ENCODE results near the gene ALKBH5. TPM values are rescaled to one million over a fixed set of nuclear protein-coding genes. Genes with fewer than 3 reads are reported as not detected.

Gene ALKBH5
- total RNA-seq, 1 donor = 108 TPM

- H3K4me3 ChIP-seq (ENCODE audit: low read depth, low read length) = peak overlapping the region; percentile 89
- TF ChIP-seq CTCF (IDR thresholded peaks at IDR 0.05; ENCODE audit: insufficient read depth, low read length) = no peak
- DNase-seq (ENCODE audit: low read depth) = no peak
These were observed 73.8 kb downstream of the ALKBH5 start for GRCh38 chr17:18257268-18257981.

DNA sequence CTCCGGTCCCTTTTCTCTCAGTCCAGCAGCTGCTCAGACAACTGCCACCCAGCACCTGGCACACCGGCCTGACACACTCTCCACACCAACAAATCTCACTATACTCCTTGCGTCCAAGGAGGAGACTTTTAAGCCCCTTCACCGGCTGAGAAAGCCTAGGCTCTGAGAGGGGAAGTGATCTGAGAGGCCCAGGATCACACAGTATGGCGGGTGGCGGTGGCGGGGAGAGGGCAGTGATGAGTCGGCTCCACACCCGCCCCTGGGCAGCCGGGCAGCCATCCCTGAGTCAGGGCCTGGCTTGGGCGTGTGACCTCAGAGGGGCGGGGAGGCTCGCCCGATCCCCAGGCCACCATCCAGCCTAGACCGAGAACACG, 74.3 kb downstream of the ALKBH5 start:
- peak; percentile 56 for DNase-seq (ENCODE audit: low read depth)
- TF ChIP-seq CTCF (IDR thresholded peaks at IDR 0.05; ENCODE audit: insufficient read depth, low read length) = no peak
- H3K4me3 ChIP-seq (ENCODE audit: low read depth, low read length) = peak overlapping the region; percentile 89

GRCh38 chr17:18258356-18259038, 74.9 kb downstream of the ALKBH5 start, which contains the start of gene FLII:
Gene FLII (minus strand): TSS chr17:18258738. CDS start chr17:18258690, 48 bp downstream.
- no peak for TF ChIP-seq CTCF (IDR thresholded peaks at IDR 0.05; ENCODE audit: insufficient read depth, low read length)
- DNase-seq (ENCODE audit: low read depth) = peak; percentile 28
- H3K4me3 ChIP-seq (ENCODE audit: low read depth, low read length) = peak within 1 kb of the TSS; percentile 89

Other genes with a start within 250 kb of the ALKBH5 start
- 27.2 and 40.3 TPM in 2 replicates for gene TOM1L2, start 211.4 kb upstream of the ALKBH5 start, total RNA-seq (ENCODE audit: low replicate concordance)
- gene DRC3, start 211.0 kb upstream of the ALKBH5 start, total RNA-seq (ENCODE audit: low replicate concordance) = 0.74 and 1.8 TPM in 2 replicates
- 17.8 and 43.4 TPM in 2 replicates for gene ATPAF2, start 144.7 kb upstream of the ALKBH5 start, total RNA-seq (ENCODE audit: low replicate concordance)
- 5.5 and 7.8 TPM in 2 replicates for gene GID4, start 144.4 kb upstream of the ALKBH5 start, total RNA-seq (ENCODE audit: low replicate concordance)
- gene DRG2, start 95.9 kb upstream of the ALKBH5 start, total RNA-seq (ENCODE audit: low replicate concordance) = 7.4 and 25.3 TPM in 2 replicates
- gene MYO15A, start 75.1 kb upstream of the ALKBH5 start, total RNA-seq (ENCODE audit: low replicate concordance) = 0.45 and 1.6 TPM in 2 replicates
- gene LLGL1, start 41.8 kb downstream of the ALKBH5 start, total RNA-seq (ENCODE audit: low replicate concordance) = 23.3 and 40.7 TPM in 2 replicates
- gene FLII, start 74.9 kb downstream of the ALKBH5 start, total RNA-seq (ENCODE audit: low replicate concordance) = 214 and 305 TPM in 2 replicates
- 13.2 and 27.6 TPM in 2 replicates for gene MIEF2, start 76.8 kb downstream of the ALKBH5 start, total RNA-seq (ENCODE audit: low replicate concordance)
- 50.0 and 213 TPM in 2 replicates for gene TOP3A, start 131.2 kb downstream of the ALKBH5 start, total RNA-seq (ENCODE audit: low replicate concordance)
- gene SMCR8, start 131.5 kb downstream of the ALKBH5 start, total RNA-seq (ENCODE audit: low replicate concordance) = 9.2 and 17.3 TPM in 2 replicates
- gene SHMT1, start 179.7 kb downstream of the ALKBH5 start, total RNA-seq (ENCODE audit: low replicate concordance) = 7.0 and 20.3 TPM in 2 replicates
- not detected in 2 replicates for gene EVPLL, start 193.9 kb downstream of the ALKBH5 start, total RNA-seq (ENCODE audit: low replicate concordance)